PC-3 (cell line): ENCODE measurements around the gene SLC25A2. TPM values are rescaled to one million over a fixed set of nuclear protein-coding genes. Genes with fewer than 3 reads are reported as not detected.

Source experiments
- ATAC-seq: fragments of 200-7000 bp; cut with Tn5 transposase; 2 replicates; pipeline ENCODE4 v1.9.1; 2020; ENCODE audit warnings: mild to moderate bottlenecking, moderate library complexity
- BruUV-seq: library from RNA; stranded (reverse); fragments of 400-500 nt; replicated peaks from 2 replicates; lab custom pipeline; 2021; lab: Mats Ljungman, UMichigan
- CTCF ChIA-PET: fragments of 300-600 bp; sonication (Branson Sonifier 250); formaldehyde crosslinking; loops from one replicate; lab custom pipeline; 2022; ENCODE audit warnings: antibody characterized with exemption; lab: Charles Lee
- POLR2A ChIA-PET: fragments of 300-600 bp; sonication (Branson Sonifier 250); formaldehyde crosslinking; loops from one replicate; lab custom pipeline; 2022; ENCODE audit warnings: antibody characterized with exemption; ENCODE audit not compliant: unreplicated experiment; lab: Charles Lee
- DNase-seq: peaks from one replicate; pipeline ENCODE4 v3.0.0-alpha.2; 2015
- H2AFZ ChIP-seq: fragments of 300-600 bp; sonication (generic); 2 replicates; pipeline ENCODE4 v1.6.0; 2016; ENCODE audit warnings: antibody characterized with exemption, low read length
- H3F3A ChIP-seq: fragments of 300-600 bp; sonication (generic); one replicate; pipeline ENCODE4 v1.6.0; 2017; ENCODE audit warnings: antibody characterized with exemption, low read length, control low read depth, mild to moderate bottlenecking; ENCODE audit not compliant: unreplicated experiment
- H3K27ac ChIP-seq: fragments of 300-600 bp; sonication (generic); 2 replicates; pipeline ENCODE4 v1.5.1; 2016; ENCODE audit warnings: mild to moderate bottlenecking, low read length
- H3K27me3 ChIP-seq: fragments of 300-600 bp; sonication (generic); 2 replicates; pipeline ENCODE4 v1.6.1; 2016; ENCODE audit warnings: low read length, mixed read lengths
- H3K36me3 ChIP-seq: fragments of 300-600 bp; sonication (generic); 2 replicates; pipeline ENCODE4 v1.6.1; 2016; ENCODE audit warnings: low read depth, mixed run types, low read length, mixed read lengths
- H3K4me1 ChIP-seq: fragments of 300-600 bp; sonication (generic); 2 replicates; pipeline ENCODE4 v1.5.1; 2016; ENCODE audit warnings: low read length; ENCODE audit not compliant: insufficient read depth
- H3K4me2 ChIP-seq: fragments of 300-600 bp; sonication (generic); 2 replicates; pipeline ENCODE4 v1.6.0; 2016; ENCODE audit warnings: low read length
- H3K4me3 ChIP-seq: fragments of 300-600 bp; sonication (generic); 2 replicates; pipeline ENCODE4 v1.5.1; 2016; ENCODE audit warnings: mild to moderate bottlenecking, low read length, mixed read lengths
- H3K79me2 ChIP-seq: fragments of 300-600 bp; sonication (generic); 2 replicates; pipeline ENCODE4 v1.6.1; 2017; ENCODE audit warnings: low read length, mixed read lengths
- H3K9ac ChIP-seq: fragments of 300-600 bp; sonication (generic); 2 replicates; pipeline ENCODE4 v1.6.0; 2016; ENCODE audit warnings: mild to moderate bottlenecking, low read length
- H3K9me2 ChIP-seq: fragments of 300-600 bp; sonication (generic); replicated peaks from 2 replicates; pipeline ENCODE4 v1.6.1; 2016; ENCODE audit warnings: mixed run types, low read length, mixed read lengths
- H3K9me3 ChIP-seq: fragments of 300-600 bp; sonication (generic); 2 replicates; pipeline ENCODE4 v1.6.1; 2016; ENCODE audit warnings: low read length, mixed read lengths
- H4K20me1 ChIP-seq: fragments of 300-600 bp; sonication (generic); 2 replicates; pipeline ENCODE4 v1.6.1; 2016; ENCODE audit warnings: low read length, mixed read lengths
- CTCF ChIP-seq: fragments of 300-600 bp; sonication (generic); conservative IDR thresholded peaks from 2 replicates; pipeline ENCODE4 v1.5.1; 2017; ENCODE audit warnings: antibody characterized with exemption, low read depth, mild to moderate bottlenecking, low read length
- EZH2 ChIP-seq: fragments of 300-600 bp; sonication (generic); IDR thresholded peaks from one replicate; pipeline ENCODE4 v1.6.1; 2017; ENCODE audit warnings: antibody characterized with exemption, mild to moderate bottlenecking, low read length; ENCODE audit not compliant: unreplicated experiment
- EZH2phosphoT487 ChIP-seq: fragments of 300-600 bp; sonication (generic); IDR thresholded peaks from 2 replicates; pipeline ENCODE4 v1.6.1; 2018; ENCODE audit warnings: mild to moderate bottlenecking, antibody characterized with exemption, low read length, borderline replicate concordance
- intact Hi-C: fragments of 100-400 bp; cut with micrococcal nuclease; formaldehyde crosslinking; loops from 2 replicates; pipeline ENCODE4 v1.9.0; 2023
- total RNA-seq: library from RNA; depleted of rRNA; stranded (reverse); fragments of >200 nt; gene quantifications from 2 replicates; pipeline ENCODE4 v1.2.3, GENCODE V29; 2014

SLC25A2 gene
- total RNA-seq, 1 experiment from 2014 or later, result 0.18 TPM

GRCh38 chr5:141269195-141269594 is 34.7 kb downstream of the SLC25A2 start:
- peaks cover 6% of the 10 kb centered on the region; the same call in 1 of the 2 replicates for H3K9me3 ChIP-seq
- H3K27me3 ChIP-seq, result no peaks in the 10 kb centered on the region
- no peaks in the 10 kb centered on the region for H3F3A ChIP-seq
- no peak overlapping the region for H3K4me2 ChIP-seq
- H3K4me1 ChIP-seq, result no peaks in the 10 kb centered on the region
- TF ChIP-seq EZH2phosphoT487, result no peak
- TF ChIP-seq EZH2, result no peak
- no peak for TF ChIP-seq CTCF
- intact Hi-C loops, result no loop called here
- H3K27ac ChIP-seq, result no peak overlapping the region
- CTCF ChIA-PET, result no interaction called here
- H3K4me3 ChIP-seq, result no peak overlapping the region
- ATAC-seq (no peak), DNase-seq (no peak)
- H2AFZ ChIP-seq, result no peak overlapping the region
- POLR2A ChIA-PET, result interaction anchor here (0.7 kb wide), 1 partner anchor 291 kb away, joined by 3 read pairs; no protein-coding TSS in a partner anchor
- no peaks in the 10 kb centered on the region for H3K9me2 ChIP-seq
- no peaks in the 10 kb centered on the region for H3K79me2 ChIP-seq
- no peaks in the 10 kb centered on the region for H4K20me1 ChIP-seq
- no TSS peak for BruUV-seq
- H3K36me3 ChIP-seq, result no peaks in the 10 kb centered on the region; the same call in 1 of the 2 replicates
- H3K9ac ChIP-seq, result no peak overlapping the region

GRCh38 chr5:141261238-141261546 is 42.7 kb downstream of the SLC25A2 start:
- no peaks in the 10 kb centered on the region for H3K27me3 ChIP-seq
- no peaks in the 10 kb centered on the region for H3K9me2 ChIP-seq
- intact Hi-C loops, result no loop called here
- DNase-seq (no peak), ATAC-seq (no peak)
- TF ChIP-seq CTCF (no peak), EZH2phosphoT487 (no peak), EZH2 (no peak)
- no peak overlapping the region for H3K9ac ChIP-seq
- no peaks in the 10 kb centered on the region for H4K20me1 ChIP-seq
- no TSS peak for BruUV-seq
- H3K4me2 ChIP-seq, result no peak overlapping the region
- H3K27ac ChIP-seq, result no peak overlapping the region
- ChIA-PET CTCF (no interaction called here), POLR2A (no interaction called here)
- H3K36me3 ChIP-seq, result no peaks in the 10 kb centered on the region; the same call in 1 of the 2 replicates
- no peak overlapping the region for H2AFZ ChIP-seq
- H3K79me2 ChIP-seq, result no peaks in the 10 kb centered on the region
- peaks cover 29% of the 10 kb centered on the region for H3K9me3 ChIP-seq
- H3K4me1 ChIP-seq, result no peaks in the 10 kb centered on the region
- H3K4me3 ChIP-seq, result no peak overlapping the region
- no peaks in the 10 kb centered on the region for H3F3A ChIP-seq

GRCh38 chr5:141260458-141261237 is 43.2 kb downstream of the SLC25A2 start:
- no peaks in the 10 kb centered on the region for H3K9me2 ChIP-seq

More at GRCh38 chr5:141260458-141261237, 43.2 kb downstream of the SLC25A2 start:
- H3K4me1 ChIP-seq, result no peaks in the 10 kb centered on the region
- H3K4me2 ChIP-seq, result no peak overlapping the region
- H4K20me1 ChIP-seq, result no peaks in the 10 kb centered on the region
- no peak for TF ChIP-seq CTCF
- no peak for TF ChIP-seq EZH2
- no peak for TF ChIP-seq EZH2phosphoT487
- no peaks in the 10 kb centered on the region for H3F3A ChIP-seq
- BruUV-seq, result no TSS peak
- H3K27ac ChIP-seq, result no peak overlapping the region
- peaks cover 34% of the 10 kb centered on the region for H3K9me3 ChIP-seq
- intact Hi-C loops, result no loop called here
- ChIA-PET CTCF (no interaction called here), POLR2A (no interaction called here)
- no peaks in the 10 kb centered on the region for H3K79me2 ChIP-seq
- H3K36me3 ChIP-seq, result no peaks in the 10 kb centered on the region; the same call in 1 of the 2 replicates
- ATAC-seq (no peak), DNase-seq (peak; percentile 7)
- no peak overlapping the region for H2AFZ ChIP-seq
- no peak overlapping the region for H3K4me3 ChIP-seq
- H3K9ac ChIP-seq, result no peak overlapping the region
- no peaks in the 10 kb centered on the region for H3K27me3 ChIP-seq
